Measurements from ENCODE around the gene CLIC1. TPM values are rescaled to one million over a fixed set of nuclear protein-coding genes. Genes with fewer than 3 reads are reported as not detected.
A peak's percentile ranks its signal among the peaks of the same experiment; 100 is the strongest.
"Not testable (repeated sequence)": the region's sequence is repeated elsewhere in the genome, so short reads cannot be mapped to it uniquely, and the experiment has no call there.

Gene CLIC1
- total and polyA plus RNA-seq, 11 donors = 68.0 to 392 (median 124) TPM

DNA sequence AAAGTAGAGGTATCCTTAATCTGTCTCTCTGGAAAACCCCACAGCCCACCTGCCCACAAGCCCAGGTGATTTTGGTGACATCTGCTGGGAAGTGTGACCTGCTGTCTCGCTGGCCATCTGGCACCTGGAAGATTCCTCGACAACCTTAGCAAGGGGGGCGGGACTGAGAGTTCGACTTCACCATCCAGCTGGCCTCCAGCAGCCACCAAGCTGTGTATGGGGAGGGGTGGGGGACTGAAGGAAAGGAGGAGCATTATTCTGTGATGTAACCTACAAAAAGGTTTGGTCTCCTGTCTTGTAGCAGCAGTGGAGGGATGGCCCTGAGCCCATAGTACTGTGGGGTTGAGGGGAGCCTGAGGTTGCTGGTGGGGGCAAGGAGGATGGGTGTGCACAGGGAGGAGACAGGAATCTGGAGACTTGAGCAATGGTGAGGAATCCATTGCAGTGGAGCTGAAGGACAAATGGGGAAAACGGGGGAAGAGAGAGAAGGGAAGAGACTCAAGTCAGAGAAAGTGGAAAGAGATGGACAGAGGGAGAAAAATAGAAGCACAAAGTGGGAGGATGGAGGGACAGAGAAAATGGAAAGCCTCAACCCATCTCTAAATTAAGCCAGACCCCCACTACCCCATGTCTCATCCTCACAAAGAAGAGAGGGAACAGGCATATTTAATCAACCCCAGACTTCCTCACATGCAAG is 25.7 kb downstream of the CLIC1 start:
- DNase-seq (no peak), ATAC-seq (no peak)
- TF ChIP-seq, protein P1, sequence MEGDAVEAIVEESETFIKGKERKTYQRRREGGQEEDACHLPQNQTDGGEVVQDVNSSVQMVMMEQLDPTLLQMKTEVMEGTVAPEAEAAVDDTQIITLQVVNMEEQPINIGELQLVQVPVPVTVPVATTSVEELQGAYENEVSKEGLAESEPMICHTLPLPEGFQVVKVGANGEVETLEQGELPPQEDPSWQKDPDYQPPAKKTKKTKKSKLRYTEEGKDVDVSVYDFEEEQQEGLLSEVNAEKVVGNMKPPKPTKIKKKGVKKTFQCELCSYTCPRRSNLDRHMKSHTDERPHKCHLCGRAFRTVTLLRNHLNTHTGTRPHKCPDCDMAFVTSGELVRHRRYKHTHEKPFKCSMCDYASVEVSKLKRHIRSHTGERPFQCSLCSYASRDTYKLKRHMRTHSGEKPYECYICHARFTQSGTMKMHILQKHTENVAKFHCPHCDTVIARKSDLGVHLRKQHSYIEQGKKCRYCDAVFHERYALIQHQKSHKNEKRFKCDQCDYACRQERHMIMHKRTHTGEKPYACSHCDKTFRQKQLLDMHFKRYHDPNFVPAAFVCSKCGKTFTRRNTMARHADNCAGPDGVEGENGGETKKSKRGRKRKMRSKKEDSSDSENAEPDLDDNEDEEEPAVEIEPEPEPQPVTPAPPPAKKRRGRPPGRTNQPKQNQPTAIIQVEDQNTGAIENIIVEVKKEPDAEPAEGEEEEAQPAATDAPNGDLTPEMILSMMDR (IDR thresholded peaks at IDR 0.05) = no peak

GRCh38 chr6:31709157-31709556 is 27.2 kb downstream of the CLIC1 start:
- H3K4me3 ChIP-seq; H3K27me3 ChIP-seq; H3K36me3 ChIP-seq; DNase-seq; H3K27ac ChIP-seq; intact Hi-C loops (cut with DNase I); ATAC-seq; H3K9me3 ChIP-seq: not testable (repeated sequence)
- 90 to 93% (median 91%) methylated on average over 11 of the region's 11 CpGs for WGBS, 4 donors
- peaks cover 0 to 11% (median 0%) of the 10 kb centered on the region in 12 donors for H3K4me1 ChIP-seq

More for the DNA sequence above, 25.7 kb downstream of the CLIC1 start:
- H3K36me3 ChIP-seq = no peaks in the 10 kb centered on the region
- H3K4me3 ChIP-seq = no peak overlapping the region
- no peaks in the 10 kb centered on the region for H3K27me3 ChIP-seq
- H3K9me3 ChIP-seq = no peaks in the 10 kb centered on the region
- WGBS, 4 donors = 53 to 63% (median 59%) methylated on average over 5 of the region's 5 CpGs
- H3K4me1 ChIP-seq = peaks cover 0 to 11% (median 0%) of the 10 kb centered on the region in 12 donors
- H3K27ac ChIP-seq = no peak overlapping the region
- intact Hi-C loops (cut with DNase I) = no loop called here

- H3K36me3 ChIP-seq = no peaks in the 10 kb centered on the region
- no peak for DNase-seq
- no peaks in the 10 kb centered on the region for H3K9me3 ChIP-seq
- no peaks in the 10 kb centered on the region for H3K27me3 ChIP-seq
- H3K4me1 ChIP-seq = peaks cover 0 to 16% (median 5%) of the 10 kb centered on the region in 12 donors
- no peak overlapping the region for H3K27ac ChIP-seq
- intact Hi-C loops (cut with DNase I) = no loop called here
- no peak overlapping the region for H3K4me3 ChIP-seq
- ATAC-seq = no peak
- WGBS, 4 donors = 96 to 98% (median 97%) methylated on average over 3 of the region's 3 CpGs
- TF ChIP-seq POLR2A (IDR thresholded peaks at IDR 0.05) = no peak
- TF ChIP-seq, protein P1 (IDR thresholded peaks at IDR 0.05) = no peak
Observed at GRCh38 chr6:31708224-31708623, 28.1 kb downstream of the CLIC1 start.

DNA sequence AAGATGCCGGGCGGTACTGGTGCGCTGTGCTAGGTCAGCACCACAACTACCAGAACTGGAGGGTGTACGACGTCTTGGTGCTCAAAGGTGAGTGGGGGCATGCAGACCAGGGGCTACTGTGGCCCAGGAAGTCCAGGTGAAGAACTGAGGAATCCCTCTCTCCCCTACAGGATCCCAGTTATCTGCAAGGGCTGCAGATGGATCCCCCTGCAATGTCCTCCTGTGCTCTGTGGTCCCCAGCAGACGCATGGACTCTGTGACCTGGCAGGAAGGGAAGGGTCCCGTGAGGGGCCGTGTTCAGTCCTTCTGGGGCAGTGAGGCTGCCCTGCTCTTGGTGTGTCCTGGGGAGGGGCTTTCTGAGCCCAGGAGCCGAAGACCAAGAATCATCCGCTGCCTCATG is 28.6 kb downstream of the CLIC1 start:
- Histone ChIP-seq H3K9me3 (no peaks in the 10 kb centered on the region), H3K4me1 (peaks cover 0 to 16% (median 5%) of the 10 kb centered on the region in 12 donors), H3K36me3 (no peaks in the 10 kb centered on the region), H3K4me3 (no peak overlapping the region), H3K27ac (no peak overlapping the region), H3K27me3 (no peaks in the 10 kb centered on the region)
- TF ChIP-seq, protein P1 (IDR thresholded peaks at IDR 0.05) = no peak
- TF ChIP-seq POLR2A (IDR thresholded peaks at IDR 0.05) = no peak
- DNase-seq = peak in 1 of 5 donors; percentile 9
- 86 to 100% (median 92%) methylated on average over 2 to 10 of the region's 10 CpGs for WGBS, 4 donors
- no peak for ATAC-seq
- intact Hi-C loops (cut with DNase I) = no loop called here

DNA sequence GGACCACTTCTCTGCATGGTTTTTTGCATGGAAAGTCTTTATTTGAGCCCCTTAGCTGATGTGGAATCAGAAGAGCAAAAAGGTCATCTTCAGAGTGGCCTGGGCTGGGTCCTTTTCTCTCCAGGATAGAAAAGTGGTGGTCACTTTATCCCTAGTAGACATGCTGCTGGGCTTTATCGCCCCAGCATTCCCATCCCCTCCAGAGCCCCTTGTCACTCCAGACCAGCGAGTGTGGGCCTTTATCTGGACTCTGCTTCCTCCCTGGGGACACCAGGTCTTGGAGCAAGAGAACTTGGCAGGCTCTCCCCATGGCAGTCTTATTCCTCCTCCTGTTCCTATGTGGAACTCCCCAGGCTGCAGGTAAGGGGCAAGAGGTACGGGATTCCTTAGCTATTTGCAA is 29.7 kb downstream of the CLIC1 start, which contains the start of gene LY6G6F:
LY6G6F (plus strand) TSS at position 268 of the 400 bp plus-strand sequence; CDS start at position 309, 41 bp downstream.
- intact Hi-C loops (cut with DNase I) = no loop called here
- no peak for ATAC-seq

More for the DNA sequence above, 29.7 kb downstream of the CLIC1 start, which contains the start of gene LY6G6F:
- Histone ChIP-seq H3K27me3 (no peaks in the 10 kb centered on the region), H3K36me3 (no peaks in the 10 kb centered on the region), H3K9me3 (no peaks in the 10 kb centered on the region), H3K27ac (no peak within 1 kb of the TSS), H3K4me1 (peaks cover 3 to 24% (median 11%) of the 10 kb centered on the region in 12 donors), H3K4me3 (no peak within 1 kb of the TSS)
- TF ChIP-seq, protein P1 (IDR thresholded peaks at IDR 0.05) = no peak
- no peak for TF ChIP-seq POLR2A (IDR thresholded peaks at IDR 0.05)
- WGBS, 4 donors = 8 to 31% (median 22%) methylated on average over 3 of the region's 3 CpGs
- peak in 1 of 5 donors; percentile 15 for DNase-seq
